OCI-LY7 (cell line): Measurements from ENCODE around the gene IL1RAPL2. TPM values are rescaled to one million over a fixed set of nuclear protein-coding genes. Genes with fewer than 3 reads are reported as not detected.

ENCODE experiments used
- BruUV-seq: library from RNA; stranded (reverse); fragments of 400-500 nt; replicated peaks from 2 replicates; lab custom pipeline; 2021; lab: Mats Ljungman, UMichigan
- CTCF ChIA-PET: fragments of 300-600 bp; sonication (Branson Sonifier 250); formaldehyde crosslinking; loops from one replicate; lab custom pipeline; 2022; ENCODE audit warnings: antibody characterized with exemption; ENCODE audit not compliant: unreplicated experiment; lab: Charles Lee
- POLR2A ChIA-PET: fragments of 300-600 bp; sonication (Branson Sonifier 250); formaldehyde crosslinking; loops from one replicate; lab custom pipeline; 2022; ENCODE audit warnings: antibody characterized with exemption; lab: Charles Lee
- DNase-seq: peaks from one replicate; pipeline ENCODE4 v3.0.0-alpha.2; 2015; ENCODE audit warnings: low spot score
- H2AFZ ChIP-seq: fragments of 200-600 bp; sonication (generic), shearing (Covaris generic); 2 replicates; pipeline ENCODE4 v1.6.1; 2014; ENCODE audit warnings: mild to moderate bottlenecking, antibody characterized with exemption, low read length, moderate library complexity
- H3K27ac ChIP-seq: fragments of 200-600 bp; sonication (generic); 2 replicates; pipeline ENCODE4 v1.5.1; 2014; ENCODE audit warnings: mixed run types, low read depth, mild to moderate bottlenecking, moderate library complexity, low read length, inconsistent platforms; ENCODE audit not compliant: poor library complexity, severe bottlenecking
- H3K36me3 ChIP-seq: fragments of 200-600 bp; sonication (generic); 2 replicates; pipeline ENCODE4 v1.6.1; 2014; ENCODE audit warnings: mild to moderate bottlenecking, antibody characterized with exemption, low read length, moderate library complexity, mixed read lengths; ENCODE audit not compliant: insufficient read depth
- H3K4me1 ChIP-seq: fragments of 200-600 bp; sonication (generic); 2 replicates; pipeline ENCODE4 v1.5.1; 2014; ENCODE audit warnings: mild to moderate bottlenecking, low read length; ENCODE audit not compliant: insufficient read depth, poor library complexity, severe bottlenecking
- H3K4me2 ChIP-seq: fragments of 200-600 bp; sonication (generic); 2 replicates; pipeline ENCODE4 v1.6.1; 2014; ENCODE audit warnings: mild to moderate bottlenecking, low read length
- H3K4me3 ChIP-seq: fragments of 200-600 bp; sonication (generic); 2 replicates; pipeline ENCODE4 v1.5.1; 2014; ENCODE audit warnings: mild to moderate bottlenecking, low read depth, low read length; ENCODE audit not compliant: poor library complexity, severe bottlenecking
- H3K79me2 ChIP-seq: fragments of 200-600 bp; sonication (generic); 2 replicates; pipeline ENCODE4 v1.6.1; 2016; ENCODE audit warnings: low read depth, mild to moderate bottlenecking, low read length, moderate library complexity, mixed read lengths; ENCODE audit not compliant: insufficient read depth
- H3K9me2 ChIP-seq: fragments of 200-600 bp; sonication (generic); 2 replicates; pipeline ENCODE4 v1.6.1; 2016; ENCODE audit warnings: mild to moderate bottlenecking, low read length, mixed read lengths; ENCODE audit not compliant: insufficient read depth
- H3K9me3 ChIP-seq: fragments of 200-600 bp; sonication (generic); 2 replicates; pipeline ENCODE4 v1.6.1; 2014; ENCODE audit warnings: mild to moderate bottlenecking, mixed run types, low read length, mixed read lengths
- H4K20me1 ChIP-seq: fragments of 200-600 bp; sonication (generic); 2 replicates; pipeline ENCODE4 v1.6.1; 2014; ENCODE audit warnings: mild to moderate bottlenecking, antibody characterized with exemption, low read length, moderate library complexity, mixed read lengths; ENCODE audit not compliant: insufficient read depth
- CTCF ChIP-seq: fragments of 200-600 bp; sonication (generic); conservative IDR thresholded peaks from 2 replicates; pipeline ENCODE4 v1.5.1; 2014; ENCODE audit warnings: mild to moderate bottlenecking, antibody characterized with exemption, low read length, moderate library complexity, mixed read lengths
- EZH2phosphoT487 ChIP-seq: fragments of 200-600 bp; sonication (generic); IDR thresholded peaks from 2 replicates; pipeline ENCODE4 v1.6.1; 2018; ENCODE audit warnings: low read depth, borderline replicate concordance, mild to moderate bottlenecking, mixed run types, antibody characterized with exemption, low read length, moderate library complexity, mixed read lengths
- intact Hi-C: fragments of 100-400 bp; cut with micrococcal nuclease; formaldehyde crosslinking; loops from one replicate; pipeline ENCODE4 v1.10.0; 2022; ENCODE audit not compliant: unreplicated experiment
- total RNA-seq, 2 experiments: library from RNA; depleted of rRNA in 1 of 2; stranded (reverse); fragments of >200 nt in 1 of 2; shearing (Covaris generic) in 1 of 2; gene quantifications; 2 replicates each; pipeline ENCODE4 v1.2.3, GENCODE V29; 2014 to 2022

IL1RAPL2 gene
- total RNA-seq, 2 experiments from 2014 or later, result not detected

- H4K20me1 ChIP-seq, result no peaks in the 10 kb centered on the region
- H3K4me2 ChIP-seq, result no peak overlapping the region
- no peaks in the 10 kb centered on the region for H3K4me1 ChIP-seq
- H2AFZ ChIP-seq, result no peak overlapping the region
- intact Hi-C loops, result no loop called here
- no peak overlapping the region for H3K27ac ChIP-seq
- no peak for DNase-seq
- H3K36me3 ChIP-seq, result no peaks in the 10 kb centered on the region
- no peaks in the 10 kb centered on the region for H3K79me2 ChIP-seq
- POLR2A ChIA-PET, result no interaction called here
- TF ChIP-seq CTCF (no peak), EZH2phosphoT487 (no peak)
- no peaks in the 10 kb centered on the region for H3K9me2 ChIP-seq
- H3K9me3 ChIP-seq, result no peaks in the 10 kb centered on the region
- CTCF ChIA-PET, result interaction anchor here (0.6 kb wide), 1 partner anchor 107 kb away, joined by 3 read pairs; no protein-coding TSS in a partner anchor
- BruUV-seq, result no TSS peak
- no peak overlapping the region for H3K4me3 ChIP-seq
Measured at GRCh38 chrX:105477351-105477750, 911.4 kb downstream of the IL1RAPL2 start.

GRCh38 chrX:105480646-105481310 lies 914.8 kb downstream of the IL1RAPL2 start:
- BruUV-seq, result no TSS peak
- Histone ChIP-seq H3K4me1 (no peaks in the 10 kb centered on the region), H4K20me1 (no peaks in the 10 kb centered on the region), H2AFZ (no peak overlapping the region), H3K36me3 (no peaks in the 10 kb centered on the region), H3K27ac (no peak overlapping the region), H3K9me3 (no peaks in the 10 kb centered on the region), H3K4me3 (no peak overlapping the region), H3K4me2 (no peak overlapping the region), H3K9me2 (no peaks in the 10 kb centered on the region), H3K79me2 (no peaks in the 10 kb centered on the region)
- TF ChIP-seq EZH2phosphoT487 (no peak), CTCF (no peak)
- intact Hi-C loops, result no loop called here
- ChIA-PET CTCF (no interaction called here), POLR2A (interaction anchor here (0.9 kb wide), 1 partner anchor 16 kb away, joined by 3 read pairs; no protein-coding TSS in a partner anchor)
- no peak for DNase-seq

- no TSS peak for BruUV-seq
- Histone ChIP-seq H3K4me3 (no peak overlapping the region), H3K4me2 (no peak overlapping the region), H3K79me2 (no peaks in the 10 kb centered on the region), H3K9me2 (no peaks in the 10 kb centered on the region), H3K27ac (no peak overlapping the region), H4K20me1 (no peaks in the 10 kb centered on the region), H3K9me3 (no peaks in the 10 kb centered on the region), H3K36me3 (no peaks in the 10 kb centered on the region), H3K4me1 (no peaks in the 10 kb centered on the region), H2AFZ (no peak overlapping the region)
- no peak for DNase-seq
- POLR2A ChIA-PET, result no interaction called here
- CTCF ChIA-PET, result no interaction called here
- TF ChIP-seq EZH2phosphoT487, result no peak
- no peak for TF ChIP-seq CTCF
- intact Hi-C loops, result no loop called here
Measured at GRCh38 chrX:105483011-105483410, 917.0 kb downstream of the IL1RAPL2 start.
